Measurements from ENCODE around the gene SYCE3. TPM values are rescaled to one million over a fixed set of nuclear protein-coding genes. Genes with fewer than 3 reads are reported as not detected.

Gene SYCE3
- total and polyA plus RNA-seq, 7 donors, result not detected

DNA sequence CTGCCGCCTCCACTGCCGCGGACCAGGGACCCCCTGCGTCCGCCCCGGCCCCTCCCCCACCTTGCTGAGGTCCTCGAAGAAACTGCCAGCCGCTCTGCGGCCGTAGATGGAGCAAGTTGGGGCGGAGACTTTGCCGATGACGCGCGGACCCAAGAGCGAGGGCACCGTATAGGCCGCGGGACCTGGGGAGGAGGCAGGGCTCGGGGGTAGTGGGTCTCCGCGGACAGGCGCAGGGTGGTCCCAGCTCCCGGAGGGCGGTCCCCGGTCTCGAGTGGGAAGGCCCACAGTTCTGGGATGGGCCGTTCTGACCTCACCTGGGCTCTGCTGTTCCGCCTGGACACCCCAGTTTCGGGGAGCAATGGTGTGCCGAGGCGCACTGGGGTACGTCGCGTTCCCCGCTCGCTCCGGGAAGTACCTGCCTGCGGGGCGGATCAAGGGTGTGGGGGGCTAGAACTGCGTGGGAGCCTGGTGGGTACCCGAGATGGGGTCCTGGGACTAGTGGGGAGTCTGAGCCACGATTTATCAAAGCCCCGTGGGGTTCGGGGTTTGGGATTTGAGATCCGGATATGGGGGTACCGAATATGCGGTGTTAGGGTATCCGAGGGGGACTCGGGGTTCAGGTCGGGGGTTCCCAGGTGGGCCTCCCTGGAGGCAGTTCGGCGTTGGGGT is 31.7 kb downstream of the SYCE3 start:
- 1 to 2% methylated on average over 53 of the region's 53 CpGs for WGBS, 2 donors
- peaks cover 0 to 57% (median 45%) of the 10 kb centered on the region in 4 donors for H3K4me1 ChIP-seq
- peaks cover 33 to 74% (median 63%) of the 10 kb centered on the region in 3 donors for H3K27me3 ChIP-seq
- peak overlapping the region; percentile 39 to 54 (median 50) for H3K4me3 ChIP-seq
- H3K36me3 ChIP-seq, result no peaks in the 10 kb centered on the region
- TF ChIP-seq, protein P1, sequence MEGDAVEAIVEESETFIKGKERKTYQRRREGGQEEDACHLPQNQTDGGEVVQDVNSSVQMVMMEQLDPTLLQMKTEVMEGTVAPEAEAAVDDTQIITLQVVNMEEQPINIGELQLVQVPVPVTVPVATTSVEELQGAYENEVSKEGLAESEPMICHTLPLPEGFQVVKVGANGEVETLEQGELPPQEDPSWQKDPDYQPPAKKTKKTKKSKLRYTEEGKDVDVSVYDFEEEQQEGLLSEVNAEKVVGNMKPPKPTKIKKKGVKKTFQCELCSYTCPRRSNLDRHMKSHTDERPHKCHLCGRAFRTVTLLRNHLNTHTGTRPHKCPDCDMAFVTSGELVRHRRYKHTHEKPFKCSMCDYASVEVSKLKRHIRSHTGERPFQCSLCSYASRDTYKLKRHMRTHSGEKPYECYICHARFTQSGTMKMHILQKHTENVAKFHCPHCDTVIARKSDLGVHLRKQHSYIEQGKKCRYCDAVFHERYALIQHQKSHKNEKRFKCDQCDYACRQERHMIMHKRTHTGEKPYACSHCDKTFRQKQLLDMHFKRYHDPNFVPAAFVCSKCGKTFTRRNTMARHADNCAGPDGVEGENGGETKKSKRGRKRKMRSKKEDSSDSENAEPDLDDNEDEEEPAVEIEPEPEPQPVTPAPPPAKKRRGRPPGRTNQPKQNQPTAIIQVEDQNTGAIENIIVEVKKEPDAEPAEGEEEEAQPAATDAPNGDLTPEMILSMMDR (IDR thresholded peaks at IDR 0.05), result no peak
- TF ChIP-seq EP300 (IDR thresholded peaks at IDR 0.05) (no peak), POLR2A (IDR thresholded peaks at IDR 0.05) (peak; percentile 44 to 71), POLR2AphosphoS5 (IDR thresholded peaks at IDR 0.05) (peak; percentile 68 to 90 (median 73))
- intact Hi-C loops (cut with DNase I), result no loop called here
- no peaks in the 10 kb centered on the region for H3K9me3 ChIP-seq
- DNase-seq, result peak; percentile 94
- peak overlapping the region; percentile 73 to 93 (median 81) for H3K27ac ChIP-seq

DNA sequence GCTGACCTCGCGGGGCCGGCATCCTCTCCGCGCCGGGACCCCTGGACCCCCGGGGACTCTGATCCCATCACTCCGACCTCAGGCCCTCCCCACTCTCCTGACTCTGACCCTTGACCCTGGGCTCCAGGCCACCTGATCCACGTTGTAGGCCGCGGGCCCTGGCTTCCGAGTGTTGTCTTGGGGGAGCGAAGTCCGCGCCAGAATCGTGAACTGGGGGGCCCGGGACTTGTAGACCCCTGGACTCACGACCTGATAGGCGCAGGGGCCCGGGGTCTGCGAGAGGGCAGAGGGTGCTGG is 32.2 kb downstream of the SYCE3 start:
- Histone ChIP-seq H3K4me1 (peaks cover 0 to 61% (median 45%) of the 10 kb centered on the region in 4 donors), H3K27ac (peak overlapping the region; percentile 73 to 93 (median 81))
- WGBS, 2 donors, result 1% methylated on average over 21 of the region's 21 CpGs

DNA sequence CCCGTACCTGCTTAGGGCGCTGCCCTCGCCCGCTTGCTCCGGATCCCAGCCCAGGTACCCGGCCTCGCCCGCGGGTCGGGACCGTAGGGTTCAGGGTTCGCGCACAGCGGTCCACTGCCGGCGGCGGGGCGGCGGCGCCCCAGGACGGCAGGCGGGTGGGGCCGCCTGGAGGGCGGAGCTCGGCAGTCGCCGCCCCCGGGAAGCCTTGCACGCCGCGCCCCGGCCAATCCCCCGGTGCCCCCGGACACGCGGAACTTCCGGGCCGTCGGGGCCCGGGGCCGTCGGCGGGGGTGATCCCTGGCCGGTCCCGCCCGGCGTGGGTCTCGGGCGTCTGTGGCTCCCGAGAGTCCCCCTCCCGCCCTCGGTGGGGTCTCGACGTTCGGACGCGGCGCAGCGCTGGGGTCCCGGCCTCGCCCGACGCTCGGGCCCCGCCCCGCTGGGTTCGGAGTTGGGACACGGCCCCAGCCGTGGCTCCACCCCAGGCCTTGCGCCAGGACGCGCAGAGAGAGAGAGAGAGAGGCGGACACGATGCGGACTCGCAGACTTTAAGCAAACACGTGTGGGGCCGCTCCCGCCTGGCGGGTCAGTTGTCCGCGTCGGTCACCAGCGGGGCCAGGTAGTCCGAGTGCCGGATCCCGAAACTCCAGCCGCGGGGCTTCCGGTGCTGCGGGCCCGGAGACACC is 32.7 kb downstream of the SYCE3 start, which contains the start of gene TYMP:
TSS of gene TYMP (minus strand) at position 116 of the 683 bp plus-strand sequence. CDS start 303 bp downstream, outside the sequence.
- peak within 1 kb of the TSS; percentile 73 to 93 (median 81) for H3K27ac ChIP-seq
- peaks cover 0 to 62% (median 47%) of the 10 kb centered on the region in 4 donors for H3K4me1 ChIP-seq
- H3K4me3 ChIP-seq, result peak within 1 kb of the TSS; percentile 39 to 54 (median 50)
- intact Hi-C loops (cut with DNase I), result loop anchor here (5.0 kb wide), 3 partner anchors 32 to 283 kb away; partner anchors contain the start of genes ARSA, SYCE3 and TUBGCP6
- TF ChIP-seq POLR2AphosphoS5 (IDR thresholded peaks at IDR 0.05) (peak; percentile 65 to 75 (median 69)), POLR2A (IDR thresholded peaks at IDR 0.05) (peak in 1 of 2 donors; percentile 45)
- TF ChIP-seq, protein P1 (IDR thresholded peaks at IDR 0.05), result no peak
- no peaks in the 10 kb centered on the region for H3K36me3 ChIP-seq
- DNase-seq, result peak; percentile 93
- 0 to 1% methylated on average over 92 of the region's 92 CpGs for WGBS, 2 donors
- no peaks in the 10 kb centered on the region for H3K9me3 ChIP-seq
- H3K27me3 ChIP-seq, result peaks cover 33 to 64% (median 57%) of the 10 kb centered on the region in 3 donors

More for the DNA sequence above, 32.2 kb downstream of the SYCE3 start:
- intact Hi-C loops (cut with DNase I), result no loop called here
- H3K9me3 ChIP-seq, result no peaks in the 10 kb centered on the region
- peak overlapping the region; percentile 39 to 54 (median 50) for H3K4me3 ChIP-seq
- TF ChIP-seq EP300 (IDR thresholded peaks at IDR 0.05) (no peak), POLR2AphosphoS5 (IDR thresholded peaks at IDR 0.05) (no peak), POLR2A (IDR thresholded peaks at IDR 0.05) (no peak)
- TF ChIP-seq, protein P1 (IDR thresholded peaks at IDR 0.05), result no peak
- no peaks in the 10 kb centered on the region for H3K36me3 ChIP-seq
- H3K27me3 ChIP-seq, result peaks cover 33 to 69% (median 62%) of the 10 kb centered on the region in 3 donors
- peak; percentile 84 for DNase-seq

GRCh38 chr22:50529416-50529896 is 33.3 kb downstream of the SYCE3 start:
- TF ChIP-seq EP300 (IDR thresholded peaks at IDR 0.05) (no peak), POLR2AphosphoS5 (IDR thresholded peaks at IDR 0.05) (no peak), POLR2A (IDR thresholded peaks at IDR 0.05) (no peak)
- TF ChIP-seq, protein P1 (IDR thresholded peaks at IDR 0.05), result no peak
- no peaks in the 10 kb centered on the region for H3K9me3 ChIP-seq
- H3K27me3 ChIP-seq, result peaks cover 33 to 58% (median 52%) of the 10 kb centered on the region in 3 donors
- no peaks in the 10 kb centered on the region for H3K36me3 ChIP-seq
- peak overlapping the region; percentile 73 to 93 (median 81) for H3K27ac ChIP-seq
- 20 to 23% methylated on average over 50 of the region's 50 CpGs for WGBS, 2 donors
- H3K4me1 ChIP-seq, result peaks cover 0 to 68% (median 53%) of the 10 kb centered on the region in 4 donors
- no peak for DNase-seq
- intact Hi-C loops (cut with DNase I), result loop anchor here (5.0 kb wide), 3 partner anchors 33 to 282 kb away; partner anchors contain the start of genes ARSA, SYCE3 and TUBGCP6
- peak overlapping the region; percentile 24 to 54 (median 50) for H3K4me3 ChIP-seq
